ENCODE results near the gene CYB5R3.

Gene CYB5R3

GRCh38 chr22:42639541-42640241, 9.5 kb downstream of the CYB5R3 start:
- DNase-seq (ENCODE audit: extremely low spot score), result no peak
- TF ChIP-seq CTCF (IDR thresholded peaks at IDR 0.05; ENCODE audit: control extremely low read depth, extremely low read depth, low read depth, missing control alignments), result no peak
- CTCF ChIA-PET, result interaction anchor here (10.4 kb wide), 1 partner anchor 17 kb away, joined by 61 read pairs; no protein-coding TSS in a partner anchor
- POLR2A ChIA-PET, result no interaction called here

- no peak for TF ChIP-seq CTCF (IDR thresholded peaks at IDR 0.05; ENCODE audit: control extremely low read depth, extremely low read depth, low read depth, missing control alignments)
- POLR2A ChIA-PET, result no interaction called here
- CTCF ChIA-PET, result interaction anchor here (0.7 to 10.4 kb wide), 5 partner anchors 8 to 24 kb away, joined by 3 to 61 read pairs (median 3); partner anchors contain the start of gene POLDIP3
- DNase-seq (ENCODE audit: extremely low spot score), result no peak
Measured at GRCh38 chr22:42637555-42637954, 11.6 kb downstream of the CYB5R3 start.

- TF ChIP-seq CTCF (IDR thresholded peaks at IDR 0.05; ENCODE audit: control extremely low read depth, extremely low read depth, low read depth, missing control alignments), result no peak
- POLR2A ChIA-PET, result no interaction called here
- DNase-seq (ENCODE audit: extremely low spot score), result no peak
- CTCF ChIA-PET, result interaction anchor here (1.4 to 10.4 kb wide), 2 partner anchors 14 to 25 kb away, joined by 3 to 61 read pairs; no protein-coding TSS in a partner anchor
Measured at GRCh38 chr22:42636506-42636905, 12.7 kb downstream of the CYB5R3 start.

- DNase-seq (ENCODE audit: extremely low spot score), result no peak
- POLR2A ChIA-PET, result no interaction called here
- TF ChIP-seq CTCF (IDR thresholded peaks at IDR 0.05; ENCODE audit: control extremely low read depth, extremely low read depth, low read depth, missing control alignments), result no peak
- CTCF ChIA-PET, result interaction anchor here (1.3 to 10.4 kb wide), 2 partner anchors 9 to 13 kb away, joined by 3 to 61 read pairs; no protein-coding TSS in a partner anchor
Measured at GRCh38 chr22:42635531-42635930, 13.7 kb downstream of the CYB5R3 start.

GRCh38 chr22:42633013-42633412, 16.2 kb downstream of the CYB5R3 start:
- POLR2A ChIA-PET, result no interaction called here
- TF ChIP-seq CTCF (IDR thresholded peaks at IDR 0.05; ENCODE audit: control extremely low read depth, extremely low read depth, low read depth, missing control alignments), result no peak

GRCh38 chr22:42632096-42632495, 17.1 kb downstream of the CYB5R3 start:
- CTCF ChIA-PET, result interaction anchor here (2.2 kb wide), 1 partner anchor 10 kb away, joined by 6 read pairs; no protein-coding TSS in a partner anchor
- DNase-seq (ENCODE audit: extremely low spot score), result no peak
- POLR2A ChIA-PET, result no interaction called here
- no peak for TF ChIP-seq CTCF (IDR thresholded peaks at IDR 0.05; ENCODE audit: control extremely low read depth, extremely low read depth, low read depth, missing control alignments)

More at GRCh38 chr22:42633013-42633412, 16.2 kb downstream of the CYB5R3 start:
- DNase-seq (ENCODE audit: extremely low spot score), result no peak
- CTCF ChIA-PET, result interaction anchor here (2.2 kb wide), 1 partner anchor 11 kb away, joined by 6 read pairs; no protein-coding TSS in a partner anchor
